ENCODE data around the gene ATP6V1B1.

Gene ATP6V1B1

DNA sequence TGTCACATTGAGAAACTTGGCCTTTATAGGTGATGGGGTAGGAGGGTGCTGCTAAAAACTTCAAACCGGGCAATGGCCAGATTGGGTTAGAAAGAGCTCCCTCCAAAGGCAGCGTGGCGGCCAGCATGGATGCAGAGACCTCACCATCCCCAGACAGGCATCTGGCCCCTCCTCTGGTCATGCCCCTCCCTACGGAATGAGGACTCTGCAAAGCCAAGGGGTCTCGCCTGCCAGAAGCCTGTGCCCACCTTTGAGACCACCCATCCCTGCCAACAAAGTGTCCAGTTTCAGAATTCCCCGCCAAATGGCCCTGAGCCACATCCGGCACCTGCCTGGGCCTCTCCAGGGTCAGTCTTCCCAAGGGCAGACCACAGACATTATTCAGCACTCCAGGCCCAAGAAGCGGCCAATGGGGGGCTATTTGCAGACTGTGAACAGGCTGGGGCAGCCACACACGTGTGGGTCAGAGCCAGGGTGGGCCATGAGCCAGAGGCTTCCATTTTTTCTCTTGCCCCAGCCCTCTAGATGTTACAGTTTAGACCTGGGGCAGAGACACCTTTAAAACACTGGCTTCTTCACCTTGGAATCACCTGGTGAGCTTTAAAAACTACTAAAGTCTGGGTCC, 4.2 kb upstream of the ATP6V1B1 start:
- TF ChIP-seq, protein P1, sequence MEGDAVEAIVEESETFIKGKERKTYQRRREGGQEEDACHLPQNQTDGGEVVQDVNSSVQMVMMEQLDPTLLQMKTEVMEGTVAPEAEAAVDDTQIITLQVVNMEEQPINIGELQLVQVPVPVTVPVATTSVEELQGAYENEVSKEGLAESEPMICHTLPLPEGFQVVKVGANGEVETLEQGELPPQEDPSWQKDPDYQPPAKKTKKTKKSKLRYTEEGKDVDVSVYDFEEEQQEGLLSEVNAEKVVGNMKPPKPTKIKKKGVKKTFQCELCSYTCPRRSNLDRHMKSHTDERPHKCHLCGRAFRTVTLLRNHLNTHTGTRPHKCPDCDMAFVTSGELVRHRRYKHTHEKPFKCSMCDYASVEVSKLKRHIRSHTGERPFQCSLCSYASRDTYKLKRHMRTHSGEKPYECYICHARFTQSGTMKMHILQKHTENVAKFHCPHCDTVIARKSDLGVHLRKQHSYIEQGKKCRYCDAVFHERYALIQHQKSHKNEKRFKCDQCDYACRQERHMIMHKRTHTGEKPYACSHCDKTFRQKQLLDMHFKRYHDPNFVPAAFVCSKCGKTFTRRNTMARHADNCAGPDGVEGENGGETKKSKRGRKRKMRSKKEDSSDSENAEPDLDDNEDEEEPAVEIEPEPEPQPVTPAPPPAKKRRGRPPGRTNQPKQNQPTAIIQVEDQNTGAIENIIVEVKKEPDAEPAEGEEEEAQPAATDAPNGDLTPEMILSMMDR (IDR thresholded peaks at IDR 0.05; ENCODE audit: insufficient read depth, low read length, poor library complexity, severe bottlenecking) = no peak
- DNase-seq (ENCODE audit: extremely low read depth, insufficient read length) = no peak
- Histone ChIP-seq H3K4me3 (replicated peaks; ENCODE audit: low read depth, low read length) (no peak overlapping the region), H3K36me3 (ENCODE audit: control insufficient read depth, insufficient read depth, low read length) (no peaks in the 10 kb centered on the region), H3K27me3 (replicated peaks; ENCODE audit: control insufficient read depth, insufficient read depth, low read length) (no peaks in the 10 kb centered on the region; the same call in 1 of the 2 replicates)

DNA sequence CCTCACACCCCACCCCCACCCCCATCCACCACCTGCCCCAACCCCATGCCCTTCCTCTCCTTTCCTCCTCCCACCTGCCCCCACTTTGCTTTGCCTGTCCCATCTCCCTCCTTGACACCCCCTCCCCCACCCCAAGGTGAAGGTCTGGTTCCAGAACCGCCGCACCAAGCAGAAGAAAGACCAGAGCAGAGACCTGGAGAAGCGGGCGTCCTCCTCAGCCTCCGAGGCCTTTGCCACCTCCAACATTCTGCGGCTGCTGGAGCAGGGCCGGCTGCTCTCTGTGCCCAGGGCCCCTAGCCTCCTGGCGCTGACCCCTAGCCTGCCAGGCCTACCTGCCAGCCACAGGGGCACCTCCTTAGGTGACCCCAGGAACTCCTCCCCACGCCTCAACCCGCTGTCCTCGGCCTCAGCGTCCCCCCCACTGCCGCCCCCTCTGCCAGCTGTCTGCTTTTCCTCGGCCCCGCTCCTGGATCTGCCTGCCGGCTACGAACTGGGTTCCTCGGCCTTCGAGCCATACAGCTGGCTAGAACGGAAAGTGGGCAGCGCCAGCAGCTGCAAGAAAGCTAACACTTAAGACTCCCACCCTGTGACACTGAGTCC, 3.0 kb upstream of the ATP6V1B1 start:
- Histone ChIP-seq H3K4me3 (replicated peaks; ENCODE audit: low read depth, low read length) (no peak overlapping the region), H3K27me3 (replicated peaks; ENCODE audit: control insufficient read depth, insufficient read depth, low read length) (no peaks in the 10 kb centered on the region; the same call in none of the 2 replicates), H3K36me3 (ENCODE audit: control insufficient read depth, insufficient read depth, low read length) (no peaks in the 10 kb centered on the region)
- no peak for DNase-seq (ENCODE audit: extremely low read depth, insufficient read length)
- TF ChIP-seq, protein P1 (IDR thresholded peaks at IDR 0.05; ENCODE audit: insufficient read depth, low read length, poor library complexity, severe bottlenecking) = no peak

DNA sequence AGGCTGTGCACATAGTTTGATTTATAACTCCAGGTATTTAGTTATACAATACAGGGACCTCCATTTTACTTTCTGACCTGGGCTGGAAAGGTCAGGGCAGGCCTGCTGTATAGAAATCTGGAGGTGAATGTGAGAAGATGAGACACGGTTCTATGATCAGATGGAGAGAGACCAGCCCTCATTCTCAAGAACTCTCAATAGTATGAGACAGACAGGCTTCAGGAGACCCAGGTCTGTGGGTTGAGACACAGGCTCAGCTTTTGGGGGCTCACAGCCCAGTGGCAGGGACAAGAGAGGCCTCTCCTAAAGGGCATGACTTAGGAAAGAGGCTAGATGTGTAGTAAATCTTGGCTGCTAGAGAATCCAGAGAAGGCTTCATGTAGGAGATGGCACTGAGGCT, 719 bp upstream of the ATP6V1B1 start:
- TF ChIP-seq, protein P1 (IDR thresholded peaks at IDR 0.05; ENCODE audit: insufficient read depth, low read length, poor library complexity, severe bottlenecking) = no peak
- Histone ChIP-seq H3K4me3 (replicated peaks; ENCODE audit: low read depth, low read length) (no peak overlapping the region), H3K36me3 (ENCODE audit: control insufficient read depth, insufficient read depth, low read length) (no peaks in the 10 kb centered on the region), H3K27me3 (replicated peaks; ENCODE audit: control insufficient read depth, insufficient read depth, low read length) (no peaks in the 10 kb centered on the region; the same call in none of the 2 replicates)
- no peak for DNase-seq (ENCODE audit: extremely low read depth, insufficient read length)

GRCh38 chr2:70936165-70936978, 672 bp downstream of the ATP6V1B1 start:
- TF ChIP-seq, protein P1 (IDR thresholded peaks at IDR 0.05; ENCODE audit: insufficient read depth, low read length, poor library complexity, severe bottlenecking) = no peak
- peaks cover 2% of the 10 kb centered on the region for H3K27me3 ChIP-seq (replicated peaks; ENCODE audit: control insufficient read depth, insufficient read depth, low read length)
- DNase-seq (ENCODE audit: extremely low read depth, insufficient read length) = no peak
- no peak overlapping the region for H3K4me3 ChIP-seq (replicated peaks; ENCODE audit: low read depth, low read length)
- H3K36me3 ChIP-seq (ENCODE audit: control insufficient read depth, insufficient read depth, low read length) = no peaks in the 10 kb centered on the region

GRCh38 chr2:70936979-70937811, 1.5 kb downstream of the ATP6V1B1 start:
- peaks cover 2% of the 10 kb centered on the region for H3K27me3 ChIP-seq (replicated peaks; ENCODE audit: control insufficient read depth, insufficient read depth, low read length)
- TF ChIP-seq, protein P1 (IDR thresholded peaks at IDR 0.05; ENCODE audit: insufficient read depth, low read length, poor library complexity, severe bottlenecking) = no peak
- H3K36me3 ChIP-seq (ENCODE audit: control insufficient read depth, insufficient read depth, low read length) = no peaks in the 10 kb centered on the region
- H3K4me3 ChIP-seq (replicated peaks; ENCODE audit: low read depth, low read length) = no peak overlapping the region
- DNase-seq (ENCODE audit: extremely low read depth, insufficient read length) = no peak
